Measurements from ENCODE around the gene PRXL2A. TPM values are rescaled to one million over a fixed set of nuclear protein-coding genes. Genes with fewer than 3 reads are reported as not detected.
"Not testable (repeated sequence)": the region's sequence is repeated elsewhere in the genome, so short reads cannot be mapped to it uniquely, and the experiment has no call there.

Gene PRXL2A
- total RNA-seq, 2 donors from 2014 or later, result 9.4 to 9.6 TPM

- peaks cover 5% of the 10 kb centered on the region for H3K9me3 Mint-ChIP-seq
- H3K27me3 Mint-ChIP-seq, result no peaks in the 10 kb centered on the region
- peak overlapping the region; percentile 70 for H3K4me3 Mint-ChIP-seq
- no peak for ATAC-seq (replicated peaks)
- peaks cover 74% of the 10 kb centered on the region for H3K36me3 Mint-ChIP-seq (ENCODE audit: low read depth)
- peak overlapping the region; percentile 89 for H3K27ac Mint-ChIP-seq
- H3K4me1 Mint-ChIP-seq, result peaks cover 55% of the 10 kb centered on the region
Observed at GRCh38 chr10:80476685-80477084, 68.3 kb downstream of the PRXL2A start.

GRCh38 chr10:80477813-80478212, 69.5 kb downstream of the PRXL2A start:
- peak overlapping the region; percentile 70 for H3K4me3 Mint-ChIP-seq
- peaks cover 5% of the 10 kb centered on the region for H3K9me3 Mint-ChIP-seq
- no peaks in the 10 kb centered on the region for H3K27me3 Mint-ChIP-seq
- H3K36me3 Mint-ChIP-seq (ENCODE audit: low read depth), result peaks cover 71% of the 10 kb centered on the region
- H3K4me1 Mint-ChIP-seq, result peaks cover 48% of the 10 kb centered on the region
- peak overlapping the region; percentile 89 for H3K27ac Mint-ChIP-seq
- ATAC-seq (replicated peaks), result peak; percentile 87

- H3K4me3 Mint-ChIP-seq; H3K9me3 Mint-ChIP-seq; ATAC-seq (replicated peaks); H3K27ac Mint-ChIP-seq; H3K27me3 Mint-ChIP-seq: not testable (repeated sequence)
- Mint-ChIP-seq H3K4me1 (peaks cover 54% of the 10 kb centered on the region), H3K36me3 (ENCODE audit: low read depth) (peaks cover 72% of the 10 kb centered on the region)
Observed at GRCh38 chr10:80480373-80480772, 72.0 kb downstream of the PRXL2A start.

- H3K4me3 Mint-ChIP-seq, result no peak overlapping the region
- no peaks in the 10 kb centered on the region for H3K27me3 Mint-ChIP-seq
- peak overlapping the region; percentile 13 for H3K27ac Mint-ChIP-seq
- ATAC-seq (replicated peaks), result no peak
- peaks cover 5% of the 10 kb centered on the region for H3K9me3 Mint-ChIP-seq
- H3K36me3 Mint-ChIP-seq (ENCODE audit: low read depth), result peaks cover 77% of the 10 kb centered on the region
- peaks cover 59% of the 10 kb centered on the region for H3K4me1 Mint-ChIP-seq
Observed at GRCh38 chr10:80480852-80481251, 72.5 kb downstream of the PRXL2A start.

GRCh38 chr10:80484243-80484642, 75.9 kb downstream of the PRXL2A start:
- Mint-ChIP-seq H3K27ac (peak overlapping the region; percentile 64), H3K4me3 (peak overlapping the region; percentile 65), H3K36me3 (ENCODE audit: low read depth) (peaks cover 77% of the 10 kb centered on the region), H3K9me3 (no peaks in the 10 kb centered on the region), H3K4me1 (peaks cover 66% of the 10 kb centered on the region), H3K27me3 (no peaks in the 10 kb centered on the region)
- ATAC-seq (replicated peaks), result no peak

GRCh38 chr10:80484676-80485075, 76.3 kb downstream of the PRXL2A start:
- Mint-ChIP-seq H3K27ac (peak overlapping the region; percentile 64), H3K36me3 (ENCODE audit: low read depth) (peaks cover 81% of the 10 kb centered on the region), H3K4me1 (peaks cover 69% of the 10 kb centered on the region), H3K27me3 (no peaks in the 10 kb centered on the region), H3K4me3 (peak overlapping the region; percentile 65), H3K9me3 (no peaks in the 10 kb centered on the region)
- ATAC-seq (replicated peaks), result no peak

GRCh38 chr10:80485076-80485945, 77.0 kb downstream of the PRXL2A start:
- no peaks in the 10 kb centered on the region for H3K27me3 Mint-ChIP-seq
- H3K4me1 Mint-ChIP-seq, result peaks cover 73% of the 10 kb centered on the region
- peaks cover 83% of the 10 kb centered on the region for H3K36me3 Mint-ChIP-seq (ENCODE audit: low read depth)
- ATAC-seq (replicated peaks), result peak; percentile 68
- no peaks in the 10 kb centered on the region for H3K9me3 Mint-ChIP-seq
- H3K4me3 Mint-ChIP-seq, result peak overlapping the region; percentile 65
- H3K27ac Mint-ChIP-seq, result peak overlapping the region; percentile 64

- H3K27ac Mint-ChIP-seq, result peak overlapping the region; percentile 64
- ATAC-seq (replicated peaks), result peak; percentile 43
- H3K36me3 Mint-ChIP-seq (ENCODE audit: low read depth), result peaks cover 83% of the 10 kb centered on the region
- H3K4me3 Mint-ChIP-seq, result peak overlapping the region; percentile 65
- H3K4me1 Mint-ChIP-seq, result peaks cover 74% of the 10 kb centered on the region
- H3K9me3 Mint-ChIP-seq, result no peaks in the 10 kb centered on the region
- no peaks in the 10 kb centered on the region for H3K27me3 Mint-ChIP-seq
Observed at GRCh38 chr10:80485946-80486764, 77.8 kb downstream of the PRXL2A start.

Other genes with a start within 250 kb of the PRXL2A start
- gene ANXA11, start 203.0 kb upstream of the PRXL2A start, total RNA-seq, result 100 to 1,000 TPM; 184 to 275 TPM
- gene MAT1A, start 118.9 kb upstream of the PRXL2A start, total RNA-seq, result not detected
- gene DYDC1, start 51.8 kb upstream of the PRXL2A start, total RNA-seq, result not detected
- not detected for gene DYDC2, start 51.8 kb upstream of the PRXL2A start, total RNA-seq
- 10 to 100 TPM; 61.9 to 64.5 TPM for gene TSPAN14, start 45.8 kb downstream of the PRXL2A start, total RNA-seq
- under 1 TPM; 0.11 to 0.32 TPM for gene SH2D4B, start 129.4 kb downstream of the PRXL2A start, total RNA-seq

Measured in activated T-helper 17 cell treated with anti-CD3 and anti-CD28 coated beads, Interleukin-2, amount 50 U/mL, for 72 hours (primary cell).